Fibroblast of the aortic adventitia (primary cell): ENCODE data around the gene SASH1. TPM values are rescaled to one million over a fixed set of nuclear protein-coding genes. Genes with fewer than 3 reads are reported as not detected.
A peak's percentile ranks its signal among the peaks of the same experiment; 100 is the strongest.

Source experiments
- DNase-seq: peaks from one replicate; pipeline ENCODE4 v3.0.0-alpha.2; 2010; ENCODE audit warnings: low read depth
- H3K4me3 ChIP-seq: 2 replicates; pipeline ENCODE4 v1.5.1; 2011; ENCODE audit warnings: low read depth, mild to moderate bottlenecking, control low read depth, low read length, moderate library complexity
- total RNA-seq: library from RNA; depleted of rRNA; stranded (reverse); fragments of >200 nt; gene quantifications from 2 replicates; pipeline ENCODE4 v1.2.3, GENCODE V29; 2012; ENCODE audit warnings: low replicate concordance
- TF ChIP-seq, protein P1 (sequence below): IDR thresholded peaks from 2 replicates; pipeline ENCODE4 v1.5.1; 2011; ENCODE audit warnings: mild to moderate bottlenecking, low read length, control low read depth, inconsistent platforms; ENCODE audit not compliant: insufficient read depth

The SASH1 gene
- total RNA-seq, 1 donor: 59.5 TPM

DNA sequence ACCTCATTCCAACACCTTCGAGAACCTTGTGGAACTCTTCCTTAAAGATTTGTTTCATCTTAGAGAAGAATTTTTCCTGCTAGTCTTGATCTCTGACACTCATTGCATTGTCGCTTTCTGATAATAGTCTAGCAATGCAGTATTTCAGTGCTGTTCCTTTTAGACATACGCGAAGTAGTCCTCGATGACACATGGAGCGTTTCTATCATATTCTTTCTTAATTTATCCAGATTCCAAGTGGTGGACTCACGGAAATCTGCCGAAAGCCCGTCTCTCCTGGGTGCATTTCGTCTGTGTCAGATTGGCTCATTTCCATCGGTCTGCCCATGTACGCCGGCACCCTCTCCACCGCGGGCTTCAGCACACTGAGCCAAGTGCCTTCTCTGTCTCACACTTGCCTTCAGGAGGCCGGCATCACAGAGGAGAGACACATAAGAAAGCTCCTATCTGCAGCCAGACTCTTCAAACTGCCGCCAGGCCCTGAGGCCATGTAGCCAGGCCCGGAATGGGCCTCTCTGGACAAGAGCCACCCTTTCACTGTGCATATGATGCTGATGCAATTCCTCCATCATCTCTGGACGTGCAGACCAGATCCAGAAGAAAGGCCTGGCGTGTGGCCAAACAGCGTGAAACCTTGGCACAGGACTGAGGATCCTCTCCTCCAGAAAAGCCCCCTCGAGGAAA, 205.6 kb downstream of the SASH1 start:
- no peak overlapping the region for H3K4me3 ChIP-seq
- TF ChIP-seq, protein P1, sequence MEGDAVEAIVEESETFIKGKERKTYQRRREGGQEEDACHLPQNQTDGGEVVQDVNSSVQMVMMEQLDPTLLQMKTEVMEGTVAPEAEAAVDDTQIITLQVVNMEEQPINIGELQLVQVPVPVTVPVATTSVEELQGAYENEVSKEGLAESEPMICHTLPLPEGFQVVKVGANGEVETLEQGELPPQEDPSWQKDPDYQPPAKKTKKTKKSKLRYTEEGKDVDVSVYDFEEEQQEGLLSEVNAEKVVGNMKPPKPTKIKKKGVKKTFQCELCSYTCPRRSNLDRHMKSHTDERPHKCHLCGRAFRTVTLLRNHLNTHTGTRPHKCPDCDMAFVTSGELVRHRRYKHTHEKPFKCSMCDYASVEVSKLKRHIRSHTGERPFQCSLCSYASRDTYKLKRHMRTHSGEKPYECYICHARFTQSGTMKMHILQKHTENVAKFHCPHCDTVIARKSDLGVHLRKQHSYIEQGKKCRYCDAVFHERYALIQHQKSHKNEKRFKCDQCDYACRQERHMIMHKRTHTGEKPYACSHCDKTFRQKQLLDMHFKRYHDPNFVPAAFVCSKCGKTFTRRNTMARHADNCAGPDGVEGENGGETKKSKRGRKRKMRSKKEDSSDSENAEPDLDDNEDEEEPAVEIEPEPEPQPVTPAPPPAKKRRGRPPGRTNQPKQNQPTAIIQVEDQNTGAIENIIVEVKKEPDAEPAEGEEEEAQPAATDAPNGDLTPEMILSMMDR: no peak
- peak; percentile 76 for DNase-seq

DNA sequence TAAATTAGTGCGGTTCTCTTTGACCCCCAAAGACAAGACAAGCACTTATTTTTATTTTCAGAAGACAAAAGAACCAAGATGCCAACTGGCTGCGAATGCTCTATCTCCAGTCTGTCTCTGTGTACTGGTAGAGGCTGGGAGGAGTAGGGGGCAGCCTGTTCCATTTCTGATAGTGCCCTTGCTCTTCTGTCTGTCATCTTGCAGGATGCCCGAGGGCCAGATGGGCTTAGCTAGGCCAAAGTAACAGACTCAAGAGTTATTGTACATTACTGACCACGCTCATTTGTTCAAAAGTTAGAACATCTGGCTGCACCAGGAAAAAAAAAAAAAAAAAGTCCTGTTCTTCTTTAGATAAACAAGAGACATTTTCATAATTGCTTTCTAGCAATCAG, 206.1 kb downstream of the SASH1 start:
- no peak for DNase-seq
- H3K4me3 ChIP-seq: no peak overlapping the region
- TF ChIP-seq, protein P1: no peak

DNA sequence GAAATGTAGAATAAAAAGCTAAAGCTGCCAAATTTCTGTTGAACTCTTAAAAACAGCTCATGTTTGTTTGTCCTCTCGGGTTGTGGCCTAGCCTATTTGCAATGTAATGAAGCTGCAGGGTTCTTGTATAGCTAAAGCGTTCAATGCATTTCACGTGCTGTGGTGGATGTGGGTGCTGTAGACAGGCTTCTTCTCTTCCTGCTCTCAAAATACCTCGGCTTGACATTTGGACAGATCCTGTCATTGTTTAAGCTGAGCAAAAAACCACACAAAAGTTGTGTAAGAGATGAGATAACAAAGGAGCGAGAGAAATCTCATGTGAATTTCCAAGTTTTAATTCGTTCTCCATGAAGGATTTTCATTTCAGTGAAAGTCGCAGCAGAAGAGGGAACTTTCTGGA, 207.9 kb downstream of the SASH1 start:
- TF ChIP-seq, protein P1: no peak
- no peak for DNase-seq

DNA sequence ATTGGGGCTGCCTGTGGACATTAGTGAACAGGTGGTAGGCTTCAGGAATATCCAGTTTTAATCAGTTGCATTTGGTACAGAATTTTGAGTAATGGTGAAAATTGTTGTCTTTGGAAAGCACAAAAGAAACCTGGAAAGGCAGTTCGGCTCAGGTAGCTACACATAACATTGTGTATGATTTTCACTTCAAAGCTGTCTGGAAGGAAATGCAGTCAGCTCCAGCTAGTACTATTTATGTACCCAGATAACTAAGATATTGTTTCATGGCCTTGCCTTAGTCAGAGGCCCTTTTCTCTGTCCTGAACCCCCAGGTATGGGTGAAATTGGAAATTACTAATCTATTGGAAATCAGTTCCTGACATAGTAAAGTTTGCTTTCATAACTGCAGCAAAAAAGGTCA, 208.6 kb downstream of the SASH1 start:
- TF ChIP-seq, protein P1: no peak

More for the DNA sequence above, 207.9 kb downstream of the SASH1 start:
- no peak overlapping the region for H3K4me3 ChIP-seq

DNA sequence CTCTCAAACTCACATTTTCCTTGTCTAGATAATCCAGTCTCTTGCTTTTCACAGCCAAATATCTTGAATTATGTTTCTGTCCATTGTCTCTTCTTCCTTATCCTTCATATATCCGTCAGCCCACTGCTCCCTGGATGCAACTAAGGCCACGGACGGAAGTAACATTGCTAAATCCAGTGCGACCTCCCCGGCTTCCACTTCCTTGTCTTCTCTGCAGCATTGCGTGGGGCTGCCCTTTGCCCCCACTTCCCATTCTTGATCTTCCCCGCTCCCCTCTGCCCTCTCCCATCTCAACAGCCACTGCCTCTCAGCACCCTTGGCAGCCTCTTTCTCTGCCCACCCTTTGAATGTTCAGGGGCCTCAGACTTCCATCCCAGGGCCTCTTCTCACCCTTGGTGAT, 213.8 kb downstream of the SASH1 start:
- H3K4me3 ChIP-seq: no peak overlapping the region
- TF ChIP-seq, protein P1: no peak
- no peak for DNase-seq

More for the DNA sequence above, 208.6 kb downstream of the SASH1 start:
- DNase-seq: no peak
- no peak overlapping the region for H3K4me3 ChIP-seq

DNA sequence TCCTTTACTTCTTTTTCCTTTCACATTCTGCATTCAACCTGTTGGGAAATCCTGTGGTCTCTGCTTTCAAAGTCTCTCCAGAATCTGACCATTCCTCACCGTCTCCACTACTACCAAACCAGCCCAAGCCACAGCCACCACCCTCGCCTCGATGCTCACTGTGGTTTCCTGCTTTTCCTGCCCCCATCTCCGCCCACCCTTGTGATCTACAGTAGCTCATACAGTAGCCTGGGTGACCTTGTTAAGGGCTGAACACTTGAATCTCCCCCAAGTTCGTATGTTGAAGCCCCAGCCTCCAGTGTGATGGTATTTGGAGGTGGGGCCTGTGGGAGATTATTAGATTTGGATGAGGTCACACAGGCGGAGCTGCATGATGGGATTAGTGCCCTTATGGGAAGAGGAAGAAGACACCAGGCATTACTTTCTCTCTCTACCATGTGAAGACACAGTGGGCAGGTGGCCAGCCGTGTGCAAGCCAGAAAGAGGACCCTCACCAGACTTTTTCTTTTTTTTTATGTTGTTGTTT, 215.2 kb downstream of the SASH1 start:
- no peak for DNase-seq
- H3K4me3 ChIP-seq: no peak overlapping the region
- TF ChIP-seq, protein P1: no peak
